HG03039 (cell line): ENCODE measurements around the gene VAT1.
"Not testable (repeated sequence)": the region's sequence is repeated elsewhere in the genome, so short reads cannot be mapped to it uniquely, and the experiment has no call there.

Source experiments
- ATAC-seq: cut with Tn5 transposase; IDR thresholded peaks from one replicate; pipeline ENCODE4 v1.9.1; 2021; ENCODE audit warnings: mild to moderate bottlenecking, moderate library complexity; ENCODE audit not compliant: unreplicated experiment

Gene VAT1

GRCh38 chr17:42975701-42976100 is 46.5 kb downstream of the VAT1 start:
- ATAC-seq: not testable (repeated sequence)

GRCh38 chr17:42975265-42975664 is 46.9 kb downstream of the VAT1 start:
- ATAC-seq: no peak

GRCh38 chr17:42973323-42973722 is 48.9 kb downstream of the VAT1 start:
- not testable (repeated sequence) for ATAC-seq

GRCh38 chr17:42971589-42971988 is 50.6 kb downstream of the VAT1 start:
- no peak for ATAC-seq

GRCh38 chr17:42969001-42969581 is 53.1 kb downstream of the VAT1 start:
- no peak for ATAC-seq

- ATAC-seq: no peak
Observed at GRCh38 chr17:42967925-42968324, 54.3 kb downstream of the VAT1 start.
